H1 (cell line): Measurements from ENCODE around the gene CAP1. TPM values are rescaled to one million over a fixed set of nuclear protein-coding genes. Genes with fewer than 3 reads are reported as not detected.

Source experiments
- CTCF ChIA-PET: fragments of 300-600 bp; sonication (Branson Sonifier 250); formaldehyde crosslinking; loops from one replicate; lab custom pipeline; 2021; ENCODE audit not compliant: partially characterized antibody; lab: Charles Lee
- POLR2A ChIA-PET: fragments of 300-600 bp; sonication (Branson Sonifier 250); formaldehyde crosslinking; loops from one replicate; lab custom pipeline; 2021; ENCODE audit warnings: inconsistent platforms; ENCODE audit not compliant: partially characterized antibody; lab: Charles Lee
- DNase-seq, 2 experiments: peaks; one replicate each; pipeline versions ENCODE4 v3.0.0 to v3.0.0-alpha.2; 2010 to 2022; ENCODE audit warnings: low spot score in 2 of 2, low read depth in 1 of 2, mixed read lengths in 1 of 2
- FAIRE-seq: peaks from 2 replicates; lab custom pipeline; 2011; peaks lifted over from hg19 to GRCh38; lab: Jason Lieb, UNC
- H2AFZ ChIP-seq: 2 replicates; pipeline ENCODE4 v1.8.1; 2012; ENCODE audit warnings: low read length, inconsistent platforms
- H2AK5ac ChIP-seq: 2 replicates; pipeline ENCODE4 v1.6.1; 2013; ENCODE audit warnings: low read depth, low read length
- H2BK120ac ChIP-seq: replicated peaks from 2 replicates; pipeline ENCODE3; 2013; ENCODE audit warnings: low read depth, low read length, inconsistent platforms
- H2BK12ac ChIP-seq: 2 replicates; pipeline ENCODE4 v1.6.1; 2013; ENCODE audit warnings: low read depth, low read length
- H2BK15ac ChIP-seq: 2 replicates; pipeline ENCODE4 v1.6.1; 2013; ENCODE audit warnings: low read length
- H2BK20ac ChIP-seq: 2 replicates; pipeline ENCODE4 v1.6.1; 2013; ENCODE audit warnings: low read length
- H2BK5ac ChIP-seq: 2 replicates; pipeline ENCODE4 v1.6.1; 2013; ENCODE audit warnings: low read depth, low read length
- H3K14ac ChIP-seq: 2 replicates; pipeline ENCODE4 v1.6.1; 2013; ENCODE audit warnings: inconsistent platforms; ENCODE audit not compliant: insufficient read length
- H3K18ac ChIP-seq: 2 replicates; pipeline ENCODE4 v1.6.1; 2013; ENCODE audit warnings: low read length; ENCODE audit errors: extremely low read depth
- H3K23ac ChIP-seq: 2 replicates; pipeline ENCODE4 v1.6.1; 2013; ENCODE audit warnings: inconsistent platforms; ENCODE audit not compliant: insufficient read length
- H3K23me2 ChIP-seq: 2 replicates; pipeline ENCODE4 v1.6.1; 2013; ENCODE audit warnings: low read depth, low read length
- H3K27ac ChIP-seq: 2 replicates; pipeline ENCODE4 v1.6.1; 2011; ENCODE audit warnings: low read depth, low read length, inconsistent platforms
- H3K27me3 ChIP-seq, 4 experiments: replicated peaks in 1 of 4; 1 replicate in 1 of 4; 2 replicates in 3 of 4; pipeline versions ENCODE4 v1.6.1 to v1.8.1; 2011 to 2013; ENCODE audit warnings: low read length in 3 of 4, mild to moderate bottlenecking in 3 of 4, inconsistent platforms in 2 of 4, mixed read lengths in 2 of 4, moderate library complexity in 1 of 4; ENCODE audit not compliant: control insufficient read depth in 3 of 4, insufficient read depth in 3 of 4; ENCODE audit errors: extremely low read depth in 1 of 4
- H3K36me3 ChIP-seq, 4 experiments: 2 replicates each; pipeline versions ENCODE4 v1.6.1 to v1.8.1; 2011 to 2013; ENCODE audit warnings: mild to moderate bottlenecking in 4 of 4, low read length in 3 of 4, moderate library complexity in 2 of 4, control low read depth in 1 of 4, inconsistent platforms in 1 of 4; ENCODE audit not compliant: insufficient read depth in 4 of 4, control insufficient read depth in 2 of 4
- H3K4ac ChIP-seq: replicated peaks from 2 replicates; pipeline ENCODE3; 2013; ENCODE audit warnings: low read length, low read depth, mixed read lengths, inconsistent platforms; ENCODE audit not compliant: insufficient read length
- H3K4me1 ChIP-seq, 4 experiments: replicated peaks in 1 of 4; 1 replicate in 1 of 4; 2 replicates in 3 of 4; pipeline versions ENCODE4 v1.6.1 to v1.8.1; 2011 to 2013; ENCODE audit warnings: low read length in 3 of 4, inconsistent platforms in 2 of 4, mixed read lengths in 1 of 4; ENCODE audit not compliant: insufficient read depth in 4 of 4, control insufficient read depth in 3 of 4
- H3K4me2 ChIP-seq, 2 experiments: 2 replicates each; pipeline versions ENCODE4 v1.6.1 to v1.8.1; 2011 to 2013; ENCODE audit warnings: low read depth in 2 of 2, low read length in 2 of 2, control low read depth in 1 of 2, inconsistent platforms in 1 of 2, mild to moderate bottlenecking in 1 of 2; ENCODE audit not compliant: insufficient read depth in 1 of 2
- H3K4me3 ChIP-seq, 4 experiments: fragments of 200-600, 300-600 bp in 1 of 4; sonication (generic), shearing (Covaris generic), sonication (Bioruptor Twin) in 1 of 4; 2 replicates each; pipeline versions ENCODE4 v1.5.1 to v1.8.1; 2011 to 2016; ENCODE audit warnings: low read length in 4 of 4, low read depth in 3 of 4, control low read depth in 2 of 4, inconsistent platforms in 2 of 4, mild to moderate bottlenecking in 2 of 4, mixed read lengths in 1 of 4, moderate library complexity in 1 of 4; ENCODE audit not compliant: insufficient read depth in 2 of 4; ENCODE audit errors: extremely low read depth in 1 of 4
- H3K56ac ChIP-seq: replicated peaks from 2 replicates; pipeline ENCODE3; 2013; ENCODE audit warnings: low read depth, mild to moderate bottlenecking, mixed read lengths, low read length, inconsistent platforms; ENCODE audit not compliant: insufficient read length
- H3K79me1 ChIP-seq: 2 replicates; pipeline ENCODE4 v1.6.1; 2013; ENCODE audit warnings: low read depth, low read length, control low read depth
- H3K79me2 ChIP-seq, 2 experiments: 2 replicates each; pipeline versions ENCODE4 v1.6.1 to v1.8.1; 2012 to 2013; ENCODE audit warnings: low read length in 2 of 2, mild to moderate bottlenecking in 2 of 2, inconsistent platforms in 1 of 2; ENCODE audit not compliant: insufficient read depth in 2 of 2, control insufficient read depth in 1 of 2
- H3K9ac ChIP-seq, 4 experiments: replicated peaks in 1 of 4; 1 replicate in 1 of 4; 2 replicates in 3 of 4; pipeline versions ENCODE4 v1.6.1 to v1.8.1; 2011 to 2013; ENCODE audit warnings: low read depth in 3 of 4, low read length in 3 of 4, control low read depth in 2 of 4, mild to moderate bottlenecking in 2 of 4, moderate library complexity in 2 of 4, inconsistent platforms in 1 of 4; ENCODE audit errors: extremely low read depth in 1 of 4
- H3K9me3 ChIP-seq, 2 experiments: 2 replicates each; pipeline versions ENCODE4 v1.6.1 to v1.8.1; 2012 to 2013; ENCODE audit warnings: mild to moderate bottlenecking in 2 of 2, moderate library complexity in 2 of 2, control low read depth in 1 of 2, inconsistent platforms in 1 of 2, low read depth in 1 of 2, low read length in 1 of 2, mixed read lengths in 1 of 2; ENCODE audit not compliant: insufficient read depth in 2 of 2
- H4K20me1 ChIP-seq, 2 experiments: replicated peaks in 1 of 2; 2 replicates each; pipeline versions ENCODE3 to v1.8.1; 2011 to 2013; ENCODE audit warnings: inconsistent platforms in 2 of 2, low read length in 2 of 2, mild to moderate bottlenecking in 1 of 2; ENCODE audit not compliant: insufficient read depth in 2 of 2, control insufficient read depth in 1 of 2
- H4K5ac ChIP-seq: 2 replicates; pipeline ENCODE4 v1.6.1; 2013; ENCODE audit warnings: low read length, low read depth, mixed read lengths, inconsistent platforms; ENCODE audit not compliant: insufficient read length
- H4K8ac ChIP-seq: 2 replicates; pipeline ENCODE4 v1.8.0; 2013; ENCODE audit warnings: mild to moderate bottlenecking, moderate library complexity, low read length, inconsistent platforms; ENCODE audit not compliant: insufficient read depth; ENCODE audit errors: extremely low read depth
- H4K91ac ChIP-seq: replicated peaks from 2 replicates; pipeline ENCODE3; 2013; ENCODE audit warnings: low read length, mixed read lengths, inconsistent platforms; ENCODE audit not compliant: insufficient read length
- GTF2F1 ChIP-seq: IDR thresholded peaks from 2 replicates; pipeline ENCODE4 v1.6.1; 2012; ENCODE audit warnings: low read depth, low read length, improper control_type of control experiment, borderline replicate concordance
- KDM5A ChIP-seq: fragments of 200-600 bp; IDR thresholded peaks from 2 replicates; pipeline ENCODE4 v1.7.1; 2012; ENCODE audit warnings: mild to moderate bottlenecking, low read length, inconsistent platforms, mixed read lengths
- SIX5 ChIP-seq: IDR thresholded peaks from 2 replicates; pipeline ENCODE4 v1.6.1; 2011; ENCODE audit warnings: mild to moderate bottlenecking, low read depth, low read length
- TEAD4 ChIP-seq: IDR thresholded peaks from 2 replicates; pipeline ENCODE4 v1.6.1; 2012; ENCODE audit warnings: low read depth, low read length, inconsistent platforms, mixed read lengths
- WGBS, 2 experiments: shearing (Covaris generic) in 1 of 2; methylation state at CpG; one replicate each; pipeline versions ENCODE4 v1.1.6 to v1.1.7; 2013 to 2015; ENCODE audit warnings: low lambda C conversion rate in 2 of 2, mixed read lengths in 2 of 2, inconsistent platforms in 1 of 2, low coverage in 1 of 2, missing lambda C conversion rate in 1 of 2; ENCODE audit not compliant: insufficient replicate concordance in 2 of 2, insufficient coverage in 1 of 2, insufficient read length in 1 of 2; ENCODE audit errors: extremely low coverage in 1 of 2, missing lambda C conversion rate in 1 of 2; 5-methylcytosine and 5-hydroxymethylcytosine counted together
- polyA plus RNA-seq, 7 experiments: library from polyadenylated mRNA; depleted of rRNA in 3 of 7; stranded (reverse) in 5 of 7; unstranded in 2 of 7; fragments of >200 nt in 5 of 7; fragments of 200-250 nt in 2 of 7; gene quantifications; 1 replicate in 5 of 7; 2 replicates in 1 of 7; 4 replicates in 1 of 7; pipeline versions ENCODE4 v1.2.1 to v1.2.3, GENCODE V29; 2011 to 2013; ENCODE audit warnings: missing spikeins in 2 of 7, mixed read lengths in 2 of 7
- total RNA-seq: library from RNA; stranded (reverse); fragmentation: NEBNext Ultra II Directional; extraction: Animal tissue kit (Norgen Biotek cat#: 25700); gene quantifications from 2 replicates; pipeline ENCODE4 v1.2.1, GENCODE V29; 2021

The CAP1 gene
- total and polyA plus RNA-seq, 2 of the 8 experiments (the other 6 are each of a cell fraction or from before 2014, with no cell fraction given) = 140 to 295 TPM

GRCh38 chr1:40020447-40021085, 20.0 kb upstream of the CAP1 start:
- H3K4me2 ChIP-seq = no peak overlapping the region
- H4K91ac ChIP-seq = no peak overlapping the region
- H2AFZ ChIP-seq = no peak overlapping the region
- DNase-seq = no peak
- no peak overlapping the region for H2BK12ac ChIP-seq
- H3K27me3 ChIP-seq = no peaks in the 10 kb centered on the region
- no peak overlapping the region for H3K14ac ChIP-seq
- no peaks in the 10 kb centered on the region for H4K20me1 ChIP-seq
- no peak overlapping the region for H3K18ac ChIP-seq
- no peak overlapping the region for H3K23ac ChIP-seq
- no peak overlapping the region for H3K9ac ChIP-seq
- H3K4me3 ChIP-seq = no peak overlapping the region
- no peak for FAIRE-seq
- POLR2A ChIA-PET = interaction anchor here (0.5 to 0.9 kb wide), 4 partner anchors 18 to 394 kb away, joined by 3 to 5 read pairs (median 3); no protein-coding TSS in a partner anchor
- CTCF ChIA-PET = interaction anchor here (0.6 to 1.8 kb wide), 9 partner anchors 10 to 297 kb away, joined by 3 to 6 read pairs (median 3); partner anchors contain the start of gene MYCL
- H2BK20ac ChIP-seq = no peak overlapping the region
- H3K9me3 ChIP-seq = 0 out of 4 replicates have a peak, but pooled peaks cover 0 to 4% of the 10 kb centered on the region in 2 experiments
- no peak overlapping the region for H2AK5ac ChIP-seq
- H3K79me2 ChIP-seq = no peaks in the 10 kb centered on the region
- WGBS, 2 experiments = 82% methylated on average over 4 of the region's 4 CpGs; no CpG with 5 or more reads in 1 of the 2 experiments
- H2BK5ac ChIP-seq = no peak overlapping the region
- no peak overlapping the region for H2BK15ac ChIP-seq
- no peak overlapping the region for H3K56ac ChIP-seq
- H2BK120ac ChIP-seq = no peak overlapping the region
- H4K5ac ChIP-seq = no peak overlapping the region
- H3K23me2 ChIP-seq = no peaks in the 10 kb centered on the region
- H4K8ac ChIP-seq = no peak overlapping the region
- no peak overlapping the region for H3K4ac ChIP-seq
- no peaks in the 10 kb centered on the region for H3K79me1 ChIP-seq
- H3K4me1 ChIP-seq = no peaks in the 10 kb centered on the region; a peak in 1 of 7 replicates
- H3K36me3 ChIP-seq = no peaks in the 10 kb centered on the region
- no peak overlapping the region for H3K27ac ChIP-seq
- TF ChIP-seq TEAD4 (no peak), GTF2F1 (no peak), SIX5 (no peak), KDM5A (no peak)
